Muscle layer of colon (tissue), 2 donors: ENCODE results near the gene DYSF.

Source experiments
- H3K27ac ChIP-seq: one replicate; pipeline ENCODE4 v1.7.0; 2013; ENCODE audit warnings: low read depth, mild to moderate bottlenecking, low read length, moderate library complexity
- H3K27me3 ChIP-seq, 2 donors: one replicate each; pipeline ENCODE4 v1.7.0; 2013; ENCODE audit warnings: low read length in 2 of 2, mild to moderate bottlenecking in 2 of 2; ENCODE audit not compliant: insufficient read depth in 2 of 2, control insufficient read depth in 1 of 2
- H3K36me3 ChIP-seq: one replicate; pipeline ENCODE4 v1.7.0; 2013; ENCODE audit warnings: mild to moderate bottlenecking, low read length; ENCODE audit not compliant: insufficient read depth
- H3K4me1 ChIP-seq: one replicate; pipeline ENCODE4 v1.7.0; 2013; ENCODE audit warnings: mild to moderate bottlenecking, low read length; ENCODE audit not compliant: insufficient read depth
- H3K4me3 ChIP-seq, 2 donors: one replicate each; pipeline ENCODE4 v1.7.0; 2013; ENCODE audit warnings: low read length in 2 of 2, low read depth in 1 of 2, mild to moderate bottlenecking in 1 of 2, moderate library complexity in 1 of 2
- H3K9ac ChIP-seq: one replicate; pipeline ENCODE4 v1.7.0; 2013; ENCODE audit warnings: low read length
- H3K9me3 ChIP-seq: one replicate; pipeline ENCODE4 v1.7.0; 2013; ENCODE audit warnings: mild to moderate bottlenecking, low read length
- donor health status: abdominal sarcoma.
- donor health status: Adenocarcinoma of cecum.

DYSF gene

GRCh38 chr2:71689968-71690834 lies 236.8 kb downstream of the DYSF start:
- no peak overlapping the region for H3K27ac ChIP-seq
- no peaks in the 10 kb centered on the region for H3K9me3 ChIP-seq
- no peaks in the 10 kb centered on the region for H3K36me3 ChIP-seq
- H3K4me3 ChIP-seq: no peak overlapping the region
- no peaks in the 10 kb centered on the region for H3K4me1 ChIP-seq
- H3K9ac ChIP-seq: no peak overlapping the region
- no peaks in the 10 kb centered on the region for H3K27me3 ChIP-seq

GRCh38 chr2:71690876-71691475 lies 237.6 kb downstream of the DYSF start:
- no peak overlapping the region for H3K27ac ChIP-seq
- no peaks in the 10 kb centered on the region for H3K27me3 ChIP-seq
- no peaks in the 10 kb centered on the region for H3K9me3 ChIP-seq
- H3K36me3 ChIP-seq: no peaks in the 10 kb centered on the region
- H3K4me1 ChIP-seq: no peaks in the 10 kb centered on the region
- H3K4me3 ChIP-seq: no peak overlapping the region
- H3K9ac ChIP-seq: no peak overlapping the region

- H3K27ac ChIP-seq: no peak overlapping the region
- H3K9me3 ChIP-seq: no peaks in the 10 kb centered on the region
- H3K27me3 ChIP-seq: no peaks in the 10 kb centered on the region
- no peak overlapping the region for H3K4me3 ChIP-seq
- no peaks in the 10 kb centered on the region for H3K4me1 ChIP-seq
- no peak overlapping the region for H3K9ac ChIP-seq
- H3K36me3 ChIP-seq: no peaks in the 10 kb centered on the region
These were observed 238.5 kb downstream of the DYSF start for GRCh38 chr2:71691747-71692441.

- no peak overlapping the region for H3K9ac ChIP-seq
- no peak overlapping the region for H3K27ac ChIP-seq
These were observed 239.4 kb downstream of the DYSF start for GRCh38 chr2:71692621-71693277.

GRCh38 chr2:71693286-71694270 lies 240.2 kb downstream of the DYSF start:
- H3K9ac ChIP-seq: no peak overlapping the region

More at GRCh38 chr2:71692621-71693277, 239.4 kb downstream of the DYSF start:
- Histone ChIP-seq H3K36me3 (no peaks in the 10 kb centered on the region), H3K27me3 (no peaks in the 10 kb centered on the region), H3K4me1 (no peaks in the 10 kb centered on the region), H3K4me3 (no peak overlapping the region), H3K9me3 (no peaks in the 10 kb centered on the region)

GRCh38 chr2:71694501-71695234 lies 241.3 kb downstream of the DYSF start:
- Histone ChIP-seq H3K9me3 (no peaks in the 10 kb centered on the region), H3K9ac (no peak overlapping the region), H3K27me3 (no peaks in the 10 kb centered on the region), H3K27ac (no peak overlapping the region), H3K36me3 (no peaks in the 10 kb centered on the region), H3K4me1 (no peaks in the 10 kb centered on the region), H3K4me3 (no peak overlapping the region)

More at GRCh38 chr2:71693286-71694270, 240.2 kb downstream of the DYSF start:
- Histone ChIP-seq H3K27ac (no peak overlapping the region), H3K9me3 (no peaks in the 10 kb centered on the region), H3K4me1 (no peaks in the 10 kb centered on the region), H3K27me3 (no peaks in the 10 kb centered on the region), H3K36me3 (no peaks in the 10 kb centered on the region), H3K4me3 (no peak overlapping the region)

GRCh38 chr2:71695235-71696120 lies 242.1 kb downstream of the DYSF start:
- no peak overlapping the region for H3K27ac ChIP-seq
- H3K9me3 ChIP-seq: no peaks in the 10 kb centered on the region
- H3K4me1 ChIP-seq: peaks cover 6% of the 10 kb centered on the region
- no peaks in the 10 kb centered on the region for H3K36me3 ChIP-seq
- no peaks in the 10 kb centered on the region for H3K27me3 ChIP-seq
- no peak overlapping the region for H3K4me3 ChIP-seq
- no peak overlapping the region for H3K9ac ChIP-seq

GRCh38 chr2:71696381-71696780 lies 243.0 kb downstream of the DYSF start:
- Histone ChIP-seq H3K4me1 (peaks cover 14% of the 10 kb centered on the region), H3K27ac (no peak overlapping the region), H3K9me3 (no peaks in the 10 kb centered on the region), H3K9ac (no peak overlapping the region), H3K36me3 (no peaks in the 10 kb centered on the region), H3K27me3 (no peaks in the 10 kb centered on the region), H3K4me3 (no peak overlapping the region)

- Histone ChIP-seq H3K9ac (no peak overlapping the region), H3K4me3 (no peak overlapping the region), H3K27ac (no peak overlapping the region), H3K36me3 (no peaks in the 10 kb centered on the region), H3K27me3 (no peaks in the 10 kb centered on the region), H3K4me1 (peaks cover 22% of the 10 kb centered on the region), H3K9me3 (no peaks in the 10 kb centered on the region)
These were observed 244.0 kb downstream of the DYSF start for GRCh38 chr2:71697106-71698004.
